IMR-90 (cell line): ENCODE data around the gene HAND1. TPM values are rescaled to one million over a fixed set of nuclear protein-coding genes. Genes with fewer than 3 reads are reported as not detected.

ENCODE experiments used
- ATAC-seq: fragments of 200-7000 bp; cut with Tn5 transposase; 2 replicates; pipeline ENCODE4 v1.9.1; 2020; ENCODE audit warnings: low read depth, mild to moderate bottlenecking, moderate library complexity
- BruUV-seq: library from RNA; stranded (reverse); fragments of 400-500 nt; replicated peaks from 2 replicates; lab custom pipeline; 2021; lab: Mats Ljungman, UMichigan
- CTCF ChIA-PET: fragments of 300-600 bp; formaldehyde crosslinking; extraction: SDS; loops from one replicate; lab custom pipeline; 2021; ENCODE audit warnings: antibody characterized with exemption; lab: Yijun Ruan, JAX
- POLR2A ChIA-PET: fragments of 300-600 bp; sonication (Branson Sonifier 250); formaldehyde crosslinking; loops from one replicate; lab custom pipeline; 2022; ENCODE audit warnings: antibody characterized with exemption; ENCODE audit not compliant: unreplicated experiment; lab: Charles Lee
- DNase-seq: peaks from one replicate; pipeline ENCODE4 v3.0.0; 2013
- H2AFZ ChIP-seq: replicated peaks from 2 replicates; pipeline ENCODE3; 2013; ENCODE audit warnings: low read length, mild to moderate bottlenecking; ENCODE audit not compliant: poor library complexity
- H2AK5ac ChIP-seq: 2 replicates; pipeline ENCODE4 v1.6.1; 2013; ENCODE audit warnings: low read depth, low read length, inconsistent platforms
- H2AK9ac ChIP-seq: replicated peaks from 2 replicates; pipeline ENCODE3; 2013; ENCODE audit warnings: mild to moderate bottlenecking, low read depth, low read length, moderate library complexity; ENCODE audit not compliant: poor library complexity
- H2BK120ac ChIP-seq: 2 replicates; pipeline ENCODE4 v1.6.1; 2013; ENCODE audit warnings: low read depth, low read length, inconsistent platforms
- H2BK15ac ChIP-seq: 3 replicates; pipeline ENCODE4 v1.6.1; 2013; ENCODE audit warnings: low read depth, low read length, inconsistent platforms
- H2BK20ac ChIP-seq: 2 replicates; pipeline ENCODE4 v1.6.1; 2013; ENCODE audit warnings: low read depth, mild to moderate bottlenecking, inconsistent platforms, low read length, moderate library complexity
- H2BK5ac ChIP-seq: 2 replicates; pipeline ENCODE4 v1.6.1; 2013; ENCODE audit warnings: mild to moderate bottlenecking, low read depth, low read length, inconsistent platforms; ENCODE audit not compliant: poor library complexity, severe bottlenecking
- H3K14ac ChIP-seq: replicated peaks from 2 replicates; pipeline ENCODE4 v1.6.1; 2013; ENCODE audit warnings: low read depth, low read length, inconsistent platforms
- H3K18ac ChIP-seq: 2 replicates; pipeline ENCODE4 v1.6.1; 2013; ENCODE audit warnings: low read depth, low read length, control low read depth
- H3K23ac ChIP-seq: 2 replicates; pipeline ENCODE4 v1.6.1; 2013; ENCODE audit warnings: low read depth, low read length, inconsistent platforms
- H3K27ac ChIP-seq: 2 replicates; pipeline ENCODE4 v1.5.1; 2013; ENCODE audit warnings: mild to moderate bottlenecking, control low read depth, low read length; ENCODE audit not compliant: insufficient read depth
- H3K27me3 ChIP-seq: 2 replicates; pipeline ENCODE4 v1.6.1; 2013; ENCODE audit warnings: low read length; ENCODE audit not compliant: control insufficient read depth, insufficient read depth
- H3K36me3 ChIP-seq: 2 replicates; pipeline ENCODE4 v1.6.1; 2013; ENCODE audit warnings: low read length, mixed read lengths; ENCODE audit not compliant: control insufficient read depth, insufficient read depth
- H3K4ac ChIP-seq: 2 replicates; pipeline ENCODE4 v1.6.1; 2013; ENCODE audit warnings: low read depth, low read length, inconsistent platforms
- H3K4me1 ChIP-seq: 2 replicates; pipeline ENCODE4 v1.6.1; 2013; ENCODE audit warnings: low read length, mixed read lengths; ENCODE audit not compliant: control insufficient read depth, insufficient read depth
- H3K4me2 ChIP-seq: 2 replicates; pipeline ENCODE4 v1.6.1; 2013; ENCODE audit warnings: low read depth, mild to moderate bottlenecking, control low read depth, low read length, moderate library complexity
- H3K4me3 ChIP-seq: 2 replicates; pipeline ENCODE4 v1.5.1; 2013; ENCODE audit warnings: low read depth, mild to moderate bottlenecking, control low read depth, low read length, moderate library complexity; ENCODE audit not compliant: insufficient read depth
- H3K56ac ChIP-seq: 2 replicates; pipeline ENCODE4 v1.6.1; 2013; ENCODE audit warnings: low read length, inconsistent platforms; ENCODE audit not compliant: insufficient read depth; ENCODE audit errors: extremely low read depth
- H3K79me1 ChIP-seq, 2 experiments: 2 replicates each; pipeline ENCODE4 v1.6.1; 2013; ENCODE audit warnings: low read length in 2 of 2, inconsistent platforms in 1 of 2, low read depth in 1 of 2
- H3K9ac ChIP-seq: 2 replicates; pipeline ENCODE4 v1.6.1; 2013; ENCODE audit warnings: low read depth, low read length, control low read depth
- H3K9me1 ChIP-seq: 2 replicates; pipeline ENCODE4 v1.6.1; 2013; ENCODE audit warnings: low read length, inconsistent platforms; ENCODE audit not compliant: insufficient read depth
- H3K9me3 ChIP-seq: 2 replicates; pipeline ENCODE4 v1.6.1; 2013; ENCODE audit warnings: low read length; ENCODE audit not compliant: control insufficient read depth, insufficient read depth
- H4K20me1 ChIP-seq: 2 replicates; pipeline ENCODE4 v1.6.1; 2013; ENCODE audit warnings: low read length, inconsistent platforms; ENCODE audit not compliant: insufficient read depth
- H4K5ac ChIP-seq: 2 replicates; pipeline ENCODE4 v1.6.1; 2013; ENCODE audit warnings: mild to moderate bottlenecking, low read depth, low read length, control low read depth
- H4K8ac ChIP-seq, 2 experiments: 2 replicates each; pipeline ENCODE4 v1.6.1; 2013; ENCODE audit warnings: low read depth in 2 of 2, low read length in 2 of 2, control low read depth in 1 of 2, inconsistent platforms in 1 of 2
- H4K91ac ChIP-seq: 2 replicates; pipeline ENCODE4 v1.6.1; 2013; ENCODE audit warnings: low read depth, low read length, inconsistent platforms; ENCODE audit not compliant: insufficient read depth
- BHLHE40 ChIP-seq: fragments of 150-350 bp; IDR thresholded peaks from 2 replicates; pipeline ENCODE4 v1.6.1; 2016; ENCODE audit warnings: mild to moderate bottlenecking, low read depth, low read length
- CEBPB ChIP-seq: IDR thresholded peaks from 2 replicates; pipeline ENCODE4 v1.6.1; 2012; ENCODE audit warnings: low read depth, low read length, improper control_type of control experiment
- CHD1 ChIP-seq: IDR thresholded peaks from 2 replicates; pipeline ENCODE4 v1.6.1; 2012; ENCODE audit warnings: low read depth, low read length, improper control_type of control experiment
- CTCF ChIP-seq: conservative IDR thresholded peaks from 2 replicates; pipeline ENCODE4 v1.5.1; 2012; ENCODE audit warnings: mild to moderate bottlenecking, low read depth, low read length, improper control_type of control experiment
- ELK1 ChIP-seq: fragments of 150-350 bp; IDR thresholded peaks from 2 replicates; pipeline ENCODE4 v1.6.1; 2016; ENCODE audit warnings: low read depth, mild to moderate bottlenecking, low read length, moderate library complexity, borderline replicate concordance
- FOS ChIP-seq: fragments of 150-350 bp; IDR thresholded peaks from 2 replicates; pipeline ENCODE4 v1.6.1; 2016; ENCODE audit warnings: low read depth, low read length
- MAFK ChIP-seq: IDR thresholded peaks from 2 replicates; pipeline ENCODE4 v1.6.1; 2012; ENCODE audit warnings: low read depth, low read length, improper control_type of control experiment
- POLR2A ChIP-seq: IDR thresholded peaks from 2 replicates; pipeline ENCODE4 v1.6.1; 2012; ENCODE audit warnings: mild to moderate bottlenecking, low read depth, low read length
- RCOR1 ChIP-seq: IDR thresholded peaks from 2 replicates; pipeline ENCODE4 v1.6.1; 2012; ENCODE audit warnings: mild to moderate bottlenecking, low read length, improper control_type of control experiment; ENCODE audit not compliant: insufficient replicate concordance
- RFX5 ChIP-seq: IDR thresholded peaks from 2 replicates; pipeline ENCODE4 v1.8.0; 2012; ENCODE audit warnings: low read depth, mild to moderate bottlenecking, low read length, moderate library complexity
- USF2 ChIP-seq: fragments of 150-350 bp; IDR thresholded peaks from 2 replicates; pipeline ENCODE4 v1.6.1; 2017; ENCODE audit warnings: mild to moderate bottlenecking, antibody characterized with exemption, low read length, low read depth
- WGBS, 2 experiments: methylation state at CpG; one replicate each; pipeline versions ENCODE4 v1.1.5 to v1.1.7; 2013; ENCODE audit warnings: missing lambda C conversion rate in 2 of 2; ENCODE audit not compliant: insufficient read length in 1 of 2; ENCODE audit errors: extremely low coverage in 2 of 2; 5-methylcytosine and 5-hydroxymethylcytosine counted together
- dilution Hi-C: fragments of 300-500 bp; cut with HindIII; formaldehyde crosslinking; loops from one replicate; pipeline ENCODE4 v1.14.3; 2018; ENCODE audit warnings: low sequenced_read_pairs; ENCODE audit not compliant: unreplicated experiment
- in situ Hi-C: fragments of 300-500 bp; cut with MboI; formaldehyde crosslinking; loops from 3 replicates; pipeline ENCODE4 v1.14.3; 2019; ENCODE audit warnings: low sequenced_read_pairs, inconsistent platforms, mixed read lengths
- intact Hi-C: fragments of 100-400 bp; cut with micrococcal nuclease; formaldehyde crosslinking; loops from 2 replicates; pipeline ENCODE4 v1.10.0; 2022
- polyA plus RNA-seq, 3 experiments: library from polyadenylated mRNA; depleted of rRNA; stranded (reverse); fragments of >200 nt; gene quantifications; 2 replicates each; pipeline ENCODE4 v1.2.3, GENCODE V29; 2012; ENCODE audit warnings: low replicate concordance in 1 of 3
- total RNA-seq: library from RNA; depleted of rRNA; stranded (reverse); fragments of >200 nt; gene quantifications from 2 replicates; pipeline ENCODE4 v1.2.3, GENCODE V29; 2012

The HAND1 gene
- total and polyA plus RNA-seq, 2 of the 4 experiments (the other 2 are of a cell fraction): not detected

- no peak overlapping the region for H3K14ac ChIP-seq
- H3K9me1 ChIP-seq: no peaks in the 10 kb centered on the region
- H3K4ac ChIP-seq: no peak overlapping the region
- no peak overlapping the region for H3K23ac ChIP-seq
- no peaks in the 10 kb centered on the region for H3K27me3 ChIP-seq
- H3K36me3 ChIP-seq: no peaks in the 10 kb centered on the region; the same call in 1 of the 2 replicates
- no peaks in the 10 kb centered on the region for H3K9me3 ChIP-seq
- H2AK5ac ChIP-seq: no peak overlapping the region
- no CpG with 5 or more reads among the region's 3 CpGs for WGBS, 2 experiments
- H2BK120ac ChIP-seq: no peak overlapping the region
- no peaks in the 10 kb centered on the region; a peak in 1 of 4 replicates for H3K79me1 ChIP-seq
- H3K56ac ChIP-seq: no peak overlapping the region
- H3K18ac ChIP-seq: no peak overlapping the region
- CTCF ChIA-PET: no interaction called here
- no peak overlapping the region for H3K4me3 ChIP-seq
- BruUV-seq: no TSS peak
- H3K4me2 ChIP-seq: no peak overlapping the region
- H4K20me1 ChIP-seq: no peaks in the 10 kb centered on the region
- dilution Hi-C loops (no loop called here), intact Hi-C loops (no loop called here), in situ Hi-C loops (no loop called here)
- H4K5ac ChIP-seq: no peak overlapping the region
- no peak overlapping the region for H3K9ac ChIP-seq
- H3K4me1 ChIP-seq: no peaks in the 10 kb centered on the region
- H4K8ac ChIP-seq: no peak overlapping the region
- no peak for TF ChIP-seq CHD1
- no peak for TF ChIP-seq USF2
- no peak for TF ChIP-seq ELK1
- no peak for TF ChIP-seq CTCF
- no peak for TF ChIP-seq BHLHE40
- TF ChIP-seq RCOR1: no peak
- no peak for TF ChIP-seq RFX5
- no peak for TF ChIP-seq FOS
- no peak for TF ChIP-seq CEBPB
- TF ChIP-seq POLR2A: no peak
- no peak for TF ChIP-seq MAFK
- H3K27ac ChIP-seq: no peak overlapping the region
- DNase-seq (no peak), ATAC-seq (no peak)
- no peak overlapping the region for H2BK20ac ChIP-seq
- POLR2A ChIA-PET: no interaction called here
- H2BK5ac ChIP-seq: no peak overlapping the region
- no peak overlapping the region for H2BK15ac ChIP-seq
- no peak overlapping the region for H2AFZ ChIP-seq
- no peak overlapping the region for H2AK9ac ChIP-seq
- H4K91ac ChIP-seq: no peak overlapping the region
These were observed 49.8 kb downstream of the HAND1 start for GRCh38 chr5:154428208-154428607.
